Heart right ventricle (tissue), 16 donors: ENCODE measurements around the gene CMSS1. TPM values are rescaled to one million over a fixed set of nuclear protein-coding genes. Genes with fewer than 3 reads are reported as not detected.

Experiments
- ATAC-seq, 8 donors: fragments of 200-7000 bp; cut with Tn5 transposase; one replicate each; pipeline ENCODE4 v1.9.1; 2020; ENCODE audit warnings: mild to moderate bottlenecking in 8 of 8, moderate library complexity in 8 of 8, moderate number of reproducible peaks in 1 of 8
- DNase-seq, 2 donors: peaks; one replicate each; pipeline ENCODE4 v3.0.0-alpha.2; 2020
- H3K27ac ChIP-seq, 10 donors: fragments of 200-600 bp; sonication (generic) in 2 of 10; one replicate each; pipeline versions ENCODE4 v1.5.0 to v1.8.0; 2020 to 2022; ENCODE audit warnings: mild to moderate bottlenecking in 3 of 10
- H3K27me3 ChIP-seq, 7 donors: fragments of 200-600 bp; one replicate each; pipeline ENCODE4 v1.8.0; 2021 to 2022; ENCODE audit warnings: mild to moderate bottlenecking in 2 of 7
- H3K36me3 ChIP-seq, 9 donors: fragments of 200-600 bp; sonication (generic) in 1 of 9; one replicate each; pipeline versions ENCODE4 v1.5.0 to v1.8.0; 2020 to 2022; ENCODE audit warnings: mild to moderate bottlenecking in 2 of 9
- H3K4me1 ChIP-seq, 9 donors: fragments of 200-600 bp; sonication (generic) in 1 of 9; one replicate each; pipeline versions ENCODE4 v1.5.0 to v1.8.0; 2020 to 2022; ENCODE audit warnings: mild to moderate bottlenecking in 4 of 9
- H3K4me3 ChIP-seq, 10 donors: fragments of 200-600 bp; sonication (generic) in 2 of 10; one replicate each; pipeline versions ENCODE4 v1.5.0 to v1.8.0; 2020 to 2022; ENCODE audit warnings: mild to moderate bottlenecking in 7 of 10, moderate library complexity in 2 of 10
- H3K9me3 ChIP-seq, 11 donors: fragments of 200-600 bp in 10 of 11; sonication (generic) in 2 of 11; one replicate each; pipeline versions ENCODE4 v1.5.0 to v1.8.0; 2013 to 2022; ENCODE audit warnings: mild to moderate bottlenecking in 2 of 11, control low read depth in 1 of 11, moderate library complexity in 1 of 11
- WGBS, 2 donors: extraction: QIAGEN DNeasy Blood & Tissue Kit; methylation state at CpG; one replicate each; pipeline ENCODE4 v1.1.7; 2013; ENCODE audit warnings: inconsistent platforms in 1 of 2; 5-methylcytosine and 5-hydroxymethylcytosine counted together
- intact Hi-C, 10 donors: fragments of 100-400 bp; cut with DNase I; formaldehyde crosslinking; loops; one replicate each; pipeline versions ENCODE4 v1.11.1 to v1.14.2; 2022
- polyA plus RNA-seq, 2 donors: library from polyadenylated mRNA; stranded (reverse); fragments of 200-250 nt; gene quantifications; one replicate each; pipeline ENCODE4 v1.2.3, GENCODE V29; 2013
- total RNA-seq, 10 donors: library from RNA; stranded (reverse); fragmentation: NEBNext Ultra II Directional in 3 of 10; extraction: Animal tissue kit (Norgen Biotek cat#: 25700) in 3 of 10; gene quantifications; one replicate each; pipeline versions ENCODE4 v1.2.1 to v1.2.4, GENCODE V29; 2021 to 2023
- TF ChIP-seq, protein P1 (sequence below), 9 donors: fragments of 200-600 bp; sonication (generic) in 2 of 9; IDR thresholded peaks; one replicate each; pipeline versions ENCODE4 v1.5.0 to v1.8.0; 2021 to 2022; ENCODE audit warnings: antibody characterized with exemption in 9 of 9, mild to moderate bottlenecking in 5 of 9, moderate library complexity in 1 of 9
- donor health status: Arrhythmogenic right ventricular cardiomyopathy.
- donor health status: ischemic (EF 13 %, LVEDD 7.1; RV severe dilation, severe dysfunction).
- donor health status: healthy with polysubstance abuse.
- donor health status: DM: no; HTN: yes; CAD: no.
- donor health status: DM: no; HTN: no; CAD: no.
- donor health status: ischemic (EF 25% LVEDD 6.9; RV normal size, moderate dysfunction).
- donor health status: ischemic (EF 25% LVEDD 5.7; RV mildly dilated, moderate dysfunction).
- donor health status: healthy.
- donor health status: DM: yes; HTN: yes; CAD: no.
- donor health status: Ischemic cardiomyopathy.
- donor health status: ischemic (EF 35%, LVEDD 5.7; RV mildly dilated, moderate dysfunction).
- donor health status: nonischemic (EF 11% LVEDD 7.7; RV severe dilation, severe dysfunction).
- donor health status: DM: yes; HTN: yes; CAD: no.
- donor health status: PGD.
- donor health status: ischemic (EF 29% LVEDD 5.4; RV normal size, mild dysfunction).
- donor health status: nonischemic (EF 23%, LVEDD 6.1; RV moderate dilation, normal function).

CMSS1 gene
- total and polyA plus RNA-seq, 12 donors: 24.6 to 45.4 (median 34.6) TPM

DNA sequence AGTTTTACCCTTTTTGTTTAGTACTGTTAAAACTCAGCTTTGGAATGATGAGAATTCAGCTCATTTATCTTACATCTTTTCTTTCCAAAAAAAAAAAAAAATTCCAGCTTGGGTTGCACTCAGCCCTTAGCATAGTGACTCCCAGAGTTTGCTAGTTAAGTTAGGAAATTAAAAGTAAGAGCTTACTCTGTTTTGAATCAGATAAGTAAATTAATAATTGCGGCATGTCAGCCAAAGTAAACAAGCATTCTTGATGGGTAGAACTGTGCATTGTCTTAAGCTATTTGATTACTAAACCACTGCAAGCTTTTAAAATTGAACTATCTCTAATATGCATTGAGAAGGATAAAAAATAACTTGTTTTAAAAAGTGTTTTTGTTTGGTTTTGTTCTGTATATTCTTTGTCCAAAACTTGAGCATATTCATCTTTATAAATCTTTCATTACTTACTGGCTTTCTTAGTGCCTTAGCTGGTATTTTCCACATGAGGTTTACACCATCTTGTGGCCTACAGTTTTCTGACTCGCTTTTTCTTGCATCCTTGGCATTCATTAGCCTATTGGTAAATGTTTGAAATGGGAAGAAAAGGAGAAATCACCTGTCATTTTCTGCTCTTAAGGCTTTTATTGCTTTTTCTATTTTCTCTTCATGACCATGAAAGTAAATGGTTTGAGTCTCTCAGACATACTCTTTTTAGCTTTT, 189.1 kb downstream of the CMSS1 start:
- TF ChIP-seq, protein P1, sequence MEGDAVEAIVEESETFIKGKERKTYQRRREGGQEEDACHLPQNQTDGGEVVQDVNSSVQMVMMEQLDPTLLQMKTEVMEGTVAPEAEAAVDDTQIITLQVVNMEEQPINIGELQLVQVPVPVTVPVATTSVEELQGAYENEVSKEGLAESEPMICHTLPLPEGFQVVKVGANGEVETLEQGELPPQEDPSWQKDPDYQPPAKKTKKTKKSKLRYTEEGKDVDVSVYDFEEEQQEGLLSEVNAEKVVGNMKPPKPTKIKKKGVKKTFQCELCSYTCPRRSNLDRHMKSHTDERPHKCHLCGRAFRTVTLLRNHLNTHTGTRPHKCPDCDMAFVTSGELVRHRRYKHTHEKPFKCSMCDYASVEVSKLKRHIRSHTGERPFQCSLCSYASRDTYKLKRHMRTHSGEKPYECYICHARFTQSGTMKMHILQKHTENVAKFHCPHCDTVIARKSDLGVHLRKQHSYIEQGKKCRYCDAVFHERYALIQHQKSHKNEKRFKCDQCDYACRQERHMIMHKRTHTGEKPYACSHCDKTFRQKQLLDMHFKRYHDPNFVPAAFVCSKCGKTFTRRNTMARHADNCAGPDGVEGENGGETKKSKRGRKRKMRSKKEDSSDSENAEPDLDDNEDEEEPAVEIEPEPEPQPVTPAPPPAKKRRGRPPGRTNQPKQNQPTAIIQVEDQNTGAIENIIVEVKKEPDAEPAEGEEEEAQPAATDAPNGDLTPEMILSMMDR (IDR thresholded peaks at IDR 0.05): peak in 5 of 9 donors; percentile 9 to 47 (median 35)
- H3K36me3 ChIP-seq: no peaks in the 10 kb centered on the region
- H3K4me1 ChIP-seq: peaks cover 15 to 85% (median 62%) of the 10 kb centered on the region in 9 donors
- WGBS, 2 donors: 49 to 65% methylated on average over 2 of the region's 2 CpGs
- no peaks in the 10 kb centered on the region for H3K9me3 ChIP-seq
- intact Hi-C loops: loop anchor here in 5 of 10 donors (2.0 to 10.0 kb wide), 7 partner anchors 36 to 164 kb away; no protein-coding TSS in a partner anchor
- ATAC-seq (peak in 4 of 8 donors; percentile 14 to 44 (median 24)), DNase-seq (no peak)
- peak overlapping the region in 8 of 10 donors; percentile 26 to 83 (median 62) for H3K27ac ChIP-seq
- no peak overlapping the region for H3K4me3 ChIP-seq
- no peaks in the 10 kb centered on the region for H3K27me3 ChIP-seq

DNA sequence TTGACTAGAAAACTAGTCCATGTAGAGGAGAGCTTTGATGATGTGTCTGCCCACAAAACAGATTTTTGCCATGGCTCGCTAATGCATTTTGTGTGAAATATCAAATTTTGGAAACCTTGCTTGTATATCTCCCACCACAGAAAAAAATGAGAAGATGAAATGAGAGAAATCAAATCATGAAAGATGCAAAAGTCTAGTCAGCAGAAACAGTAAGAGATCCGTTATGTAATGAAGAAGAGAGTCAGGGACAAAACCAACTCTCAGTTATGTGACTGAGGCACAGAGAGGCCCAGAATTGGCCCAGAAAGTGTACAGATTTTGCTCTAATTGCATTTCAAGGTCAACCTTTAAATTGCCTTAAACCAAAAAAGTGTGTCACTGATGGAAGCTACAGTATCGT, 189.7 kb downstream of the CMSS1 start:
- H3K4me1 ChIP-seq: peaks cover 15 to 83% (median 62%) of the 10 kb centered on the region in 9 donors
- H3K4me3 ChIP-seq: no peak overlapping the region
- peak overlapping the region in 9 of 10 donors; percentile 9 to 83 (median 60) for H3K27ac ChIP-seq
- no peak for ATAC-seq
- TF ChIP-seq, protein P1 (IDR thresholded peaks at IDR 0.05): no peak
- WGBS, 2 donors: 93 to 98% methylated on average over 3 of the region's 3 CpGs
- H3K27me3 ChIP-seq: no peaks in the 10 kb centered on the region
- no peaks in the 10 kb centered on the region for H3K9me3 ChIP-seq
- intact Hi-C loops: loop anchor here in 5 of 10 donors (2.0 to 10.0 kb wide), 7 partner anchors 35 to 165 kb away; no protein-coding TSS in a partner anchor
- DNase-seq: no peak
- no peaks in the 10 kb centered on the region for H3K36me3 ChIP-seq

DNA sequence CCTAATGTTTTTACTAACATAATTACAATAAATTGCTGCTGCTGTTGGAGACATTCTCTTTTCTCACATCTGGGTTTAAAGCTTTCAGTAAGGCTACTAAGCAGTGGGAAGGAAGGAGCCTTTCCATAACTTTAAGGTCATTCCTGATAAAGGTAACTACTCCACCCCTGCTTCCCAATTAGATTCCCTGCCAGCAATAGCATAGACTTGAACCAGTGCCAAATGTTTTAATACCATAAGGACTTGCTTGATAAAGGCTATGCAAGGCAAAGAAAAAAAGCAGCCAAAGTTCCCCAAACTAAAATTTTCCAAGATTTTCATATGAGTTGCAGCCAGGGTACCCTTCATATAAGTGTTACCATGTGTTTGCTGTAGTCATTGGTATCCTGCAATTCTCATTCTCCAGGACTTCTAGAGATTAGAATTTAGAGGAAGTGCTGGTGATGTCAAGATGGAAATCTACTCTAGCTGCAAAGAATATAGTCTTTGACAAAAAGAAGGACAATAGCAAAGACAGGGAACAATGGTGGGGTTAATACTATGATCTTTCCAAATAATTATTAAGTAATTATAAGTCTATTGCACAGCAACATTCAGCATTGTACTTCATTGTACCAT, 190.5 kb downstream of the CMSS1 start:
- TF ChIP-seq, protein P1 (IDR thresholded peaks at IDR 0.05): no peak
- Histone ChIP-seq H3K9me3 (no peaks in the 10 kb centered on the region), H3K27me3 (no peaks in the 10 kb centered on the region), H3K4me1 (peaks cover 13 to 75% (median 62%) of the 10 kb centered on the region in 9 donors), H3K27ac (peak overlapping the region in 9 of 10 donors; percentile 9 to 83 (median 60)), H3K4me3 (no peak overlapping the region), H3K36me3 (no peaks in the 10 kb centered on the region)
- DNase-seq: no peak
- intact Hi-C loops: loop anchor here in 5 of 10 donors (5.0 to 10.0 kb wide), 6 partner anchors 34 to 166 kb away; no protein-coding TSS in a partner anchor
- ATAC-seq: peak in 6 of 8 donors; percentile 36 to 58 (median 51)

DNA sequence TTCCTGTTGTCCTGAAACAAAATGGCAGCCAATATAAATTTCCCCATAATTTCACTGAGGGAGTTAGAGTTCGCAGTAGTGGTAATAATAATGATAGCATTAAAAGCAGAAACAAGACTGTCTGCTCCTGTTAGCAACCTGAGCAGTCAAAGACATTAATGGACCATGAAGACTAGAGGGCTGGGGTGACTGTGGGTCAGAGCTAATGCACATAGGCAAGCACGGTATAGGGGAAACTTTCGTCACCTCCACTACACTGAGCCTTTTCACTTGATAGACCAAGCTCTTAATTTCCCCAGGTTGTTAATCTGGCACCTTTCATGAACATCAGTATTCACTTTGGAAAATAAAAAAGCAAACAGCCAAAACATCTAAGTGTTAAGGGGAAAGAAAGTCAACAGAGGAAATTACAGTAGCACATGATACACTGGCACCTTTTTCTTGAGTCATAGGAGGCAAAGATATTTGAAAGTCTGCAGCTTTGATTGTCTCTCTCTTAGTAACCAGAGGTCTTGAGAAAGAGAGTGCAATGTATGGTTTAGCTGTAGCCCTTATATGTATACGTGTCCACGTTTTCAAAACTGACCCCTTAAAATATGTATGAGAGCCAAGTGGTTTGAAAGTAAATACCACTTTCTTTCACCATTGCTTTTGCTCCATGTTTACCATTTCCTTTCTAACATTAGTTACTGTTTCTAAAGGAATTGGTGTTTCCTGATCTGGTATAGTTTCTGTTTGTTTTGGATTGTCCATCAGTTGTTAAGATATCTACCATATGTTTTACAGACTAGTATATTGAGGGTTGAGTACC, 191.8 kb downstream of the CMSS1 start:
- H3K9me3 ChIP-seq: no peaks in the 10 kb centered on the region
- TF ChIP-seq, protein P1 (IDR thresholded peaks at IDR 0.05): no peak
- WGBS, 2 donors: 78% methylated on average over 5 of the region's 5 CpGs
- H3K27ac ChIP-seq: peak overlapping the region in 7 of 10 donors; percentile 1 to 83 (median 44)
- no peak overlapping the region for H3K4me3 ChIP-seq
- peak in 4 of 8 donors; percentile 23 to 45 (median 27) for ATAC-seq
- no peaks in the 10 kb centered on the region for H3K27me3 ChIP-seq
- intact Hi-C loops: loop anchor here in 5 of 10 donors (5.0 to 10.0 kb wide), 6 partner anchors 33 to 167 kb away; no protein-coding TSS in a partner anchor
- peaks cover 12 to 62% (median 58%) of the 10 kb centered on the region in 9 donors for H3K4me1 ChIP-seq
- H3K36me3 ChIP-seq: no peaks in the 10 kb centered on the region
- DNase-seq: no peak
